GM08714 (cell line): ENCODE measurements around the gene CYTH3.
"Not testable (repeated sequence)": the region's sequence is repeated elsewhere in the genome, so short reads cannot be mapped to it uniquely, and the experiment has no call there.

Experiments
- H3K4me3 ChIP-seq: fragments of 200-500 bp; sonication (Bioruptor generic); 2 replicates; pipeline ENCODE4 v1.5.1; 2014; ENCODE audit warnings: mild to moderate bottlenecking, low read length, inconsistent platforms
- ZNF274 ChIP-seq: IDR thresholded peaks from 2 replicates; pipeline ENCODE4 v1.6.1; 2012; ENCODE audit warnings: mild to moderate bottlenecking, low read depth, low read length

CYTH3 gene

GRCh38 chr7:6161463-6162330, 110.7 kb downstream of the CYTH3 start:
- no peak overlapping the region; the same call in 1 of the 2 replicates for H3K4me3 ChIP-seq

DNA sequence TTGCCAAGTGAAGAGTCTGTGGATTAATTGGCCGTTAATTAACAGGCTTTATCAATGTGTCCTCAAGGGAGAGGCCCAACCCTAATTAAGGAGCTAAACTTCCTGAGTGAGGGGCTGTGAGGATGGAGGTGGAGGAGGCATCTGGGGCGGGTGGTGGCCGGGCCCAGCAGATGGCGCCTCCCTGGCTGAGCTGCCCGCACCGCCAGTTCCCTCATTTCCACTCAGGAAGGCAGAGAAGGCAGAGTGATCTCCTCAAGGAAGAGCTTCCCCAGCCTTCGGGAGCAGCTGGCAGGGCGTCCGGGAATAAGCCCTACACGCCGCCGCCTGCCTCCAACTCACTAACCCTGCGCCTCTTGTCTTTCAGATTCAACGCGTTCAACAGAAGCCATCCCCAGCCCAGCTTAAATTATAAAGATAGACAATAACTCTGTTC, 112.2 kb downstream of the CYTH3 start:
- H3K4me3 ChIP-seq, result no peak overlapping the region
- no peak for TF ChIP-seq ZNF274

More at GRCh38 chr7:6161463-6162330, 110.7 kb downstream of the CYTH3 start:
- TF ChIP-seq ZNF274, result no peak

DNA sequence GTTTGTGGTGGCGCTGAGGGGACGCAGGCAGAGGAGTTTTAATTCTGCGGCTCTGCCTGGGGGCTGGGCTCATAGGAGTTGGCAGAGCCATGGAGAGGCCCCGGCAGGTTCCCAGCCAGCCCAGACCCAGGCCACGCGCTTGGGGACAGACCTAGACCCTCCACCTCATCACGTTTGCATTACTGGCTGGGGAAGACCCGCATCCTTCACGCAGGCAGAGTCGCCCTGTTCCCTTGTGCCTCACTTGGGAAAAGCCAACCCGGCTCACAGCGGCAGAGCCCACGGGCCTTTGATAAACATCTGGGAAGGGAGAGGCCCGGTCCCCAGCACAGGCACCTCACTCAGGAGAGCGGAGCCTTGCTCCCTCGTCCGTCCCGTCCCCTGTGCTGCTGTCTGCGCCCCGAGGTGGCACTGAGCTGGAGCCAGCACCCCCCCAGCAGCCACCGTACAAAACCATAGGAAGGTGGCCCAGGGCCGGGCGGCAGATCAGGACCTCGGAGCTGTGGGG, 112.8 kb downstream of the CYTH3 start:
- TF ChIP-seq ZNF274, result no peak

DNA sequence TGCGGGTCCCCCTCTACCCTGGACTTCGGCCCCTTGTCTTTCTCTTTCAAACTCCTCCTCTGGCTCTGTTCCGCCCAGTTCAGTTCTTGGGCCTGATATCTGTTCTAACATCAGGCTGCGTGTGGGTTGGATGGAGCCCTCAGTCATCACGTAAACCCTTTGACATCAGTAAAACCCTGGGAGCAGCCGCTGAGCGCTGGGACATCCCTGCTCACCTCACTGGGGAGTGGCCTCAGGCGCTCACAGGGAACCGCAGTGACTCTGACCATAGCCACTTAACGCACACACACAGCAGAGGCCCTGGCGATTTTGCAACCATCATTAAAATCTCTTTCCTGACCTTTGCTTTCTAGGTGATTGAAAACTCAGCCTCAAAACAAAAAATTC, 113.3 kb downstream of the CYTH3 start:
- no peak overlapping the region for H3K4me3 ChIP-seq
- no peak for TF ChIP-seq ZNF274

More for the DNA sequence above, 112.8 kb downstream of the CYTH3 start:
- no peak overlapping the region for H3K4me3 ChIP-seq

DNA sequence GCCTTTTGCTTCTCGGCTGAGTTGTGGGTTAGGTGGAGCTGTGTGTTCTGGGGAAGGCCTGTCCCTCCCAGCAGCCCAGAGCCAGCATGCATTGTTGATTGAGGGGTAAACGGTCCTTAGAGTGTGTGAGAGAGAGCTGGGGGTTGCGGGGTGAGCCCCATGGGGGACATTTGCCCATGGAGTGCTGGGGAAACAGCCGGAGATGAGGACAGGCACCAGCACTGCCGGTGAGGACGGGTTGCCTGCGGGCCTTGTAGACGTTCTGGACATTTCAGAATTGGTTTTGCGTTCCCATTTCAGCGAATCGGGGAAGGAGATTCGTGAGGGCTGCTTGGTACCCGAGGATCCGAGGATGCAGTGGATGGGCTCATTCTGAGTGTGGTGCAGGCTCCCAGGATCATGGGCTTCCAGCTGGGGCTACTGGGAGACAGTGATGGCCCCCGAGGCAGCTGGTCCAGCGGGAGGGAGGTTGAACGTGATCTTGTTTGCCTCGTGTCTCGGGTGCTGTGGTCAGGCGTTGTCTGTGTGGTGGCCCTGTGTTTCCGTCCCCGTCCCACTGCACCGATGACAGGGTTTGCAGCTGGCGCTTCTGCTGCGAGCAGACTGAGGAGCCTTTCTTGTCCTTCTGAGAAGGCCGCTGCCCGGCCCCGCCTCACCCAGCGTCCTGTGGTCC, 113.9 kb downstream of the CYTH3 start:
- TF ChIP-seq ZNF274, result no peak
- H3K4me3 ChIP-seq, result no peak overlapping the region

DNA sequence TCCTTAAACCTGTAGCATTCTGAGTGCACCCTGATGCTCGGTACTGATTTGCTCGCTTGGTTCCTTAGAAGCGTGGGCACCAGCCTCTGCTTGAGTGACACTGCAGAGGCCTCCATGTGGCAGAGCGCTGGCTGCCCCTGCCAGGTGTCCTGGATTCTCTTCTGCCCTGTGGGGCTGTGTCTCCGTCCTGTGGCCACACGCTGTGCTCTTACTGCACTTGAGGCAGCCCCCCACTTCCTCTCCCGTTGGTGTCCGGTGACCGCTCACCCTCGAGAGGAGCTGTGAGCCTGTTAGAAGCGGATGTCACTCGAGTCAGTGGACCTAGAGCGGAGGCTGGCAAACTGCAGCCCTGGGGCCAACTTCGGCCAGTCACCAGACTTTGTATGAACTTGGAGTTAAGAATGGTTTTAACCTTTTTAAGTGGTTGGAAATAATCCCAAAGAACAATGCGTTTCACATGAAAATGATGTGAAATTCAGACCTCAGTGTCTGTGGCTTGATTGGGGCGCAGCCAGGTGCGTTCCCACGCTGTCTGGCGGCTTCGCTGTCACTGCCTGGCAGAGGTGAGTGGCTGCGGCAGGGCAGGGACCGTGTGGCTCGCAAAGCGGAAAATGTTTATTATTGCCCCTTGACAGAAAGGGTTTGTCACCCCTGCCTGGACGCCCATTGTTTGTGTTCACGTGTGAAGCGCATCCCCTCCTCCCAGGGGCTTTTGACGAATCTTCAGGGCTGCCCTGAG, 114.6 kb downstream of the CYTH3 start:
- no peak overlapping the region for H3K4me3 ChIP-seq
- no peak for TF ChIP-seq ZNF274

DNA sequence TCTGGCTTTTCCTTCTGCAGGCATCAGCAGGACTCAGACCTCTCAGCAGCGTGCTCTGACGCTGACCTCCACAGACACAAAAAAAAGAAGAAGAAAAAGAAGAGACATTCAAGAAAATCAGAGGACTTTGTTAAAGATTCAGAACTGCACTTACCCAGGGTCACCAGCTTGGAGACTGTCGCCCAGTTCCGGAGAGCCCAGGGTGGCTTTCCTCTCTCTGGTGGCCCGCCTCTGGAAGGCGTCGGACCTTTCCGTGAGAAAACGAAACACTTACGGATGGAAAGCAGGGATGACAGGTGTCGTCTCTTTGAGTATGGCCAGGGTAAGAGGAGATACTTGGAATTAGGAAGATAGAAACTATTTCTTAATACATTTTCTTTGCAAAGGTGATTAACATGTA, 115.7 kb downstream of the CYTH3 start:
- TF ChIP-seq ZNF274, result no peak
- H3K4me3 ChIP-seq, result no peak overlapping the region

GRCh38 chr7:6155596-6155995, 116.8 kb downstream of the CYTH3 start:
- no peak for TF ChIP-seq ZNF274
- no peak overlapping the region for H3K4me3 ChIP-seq

DNA sequence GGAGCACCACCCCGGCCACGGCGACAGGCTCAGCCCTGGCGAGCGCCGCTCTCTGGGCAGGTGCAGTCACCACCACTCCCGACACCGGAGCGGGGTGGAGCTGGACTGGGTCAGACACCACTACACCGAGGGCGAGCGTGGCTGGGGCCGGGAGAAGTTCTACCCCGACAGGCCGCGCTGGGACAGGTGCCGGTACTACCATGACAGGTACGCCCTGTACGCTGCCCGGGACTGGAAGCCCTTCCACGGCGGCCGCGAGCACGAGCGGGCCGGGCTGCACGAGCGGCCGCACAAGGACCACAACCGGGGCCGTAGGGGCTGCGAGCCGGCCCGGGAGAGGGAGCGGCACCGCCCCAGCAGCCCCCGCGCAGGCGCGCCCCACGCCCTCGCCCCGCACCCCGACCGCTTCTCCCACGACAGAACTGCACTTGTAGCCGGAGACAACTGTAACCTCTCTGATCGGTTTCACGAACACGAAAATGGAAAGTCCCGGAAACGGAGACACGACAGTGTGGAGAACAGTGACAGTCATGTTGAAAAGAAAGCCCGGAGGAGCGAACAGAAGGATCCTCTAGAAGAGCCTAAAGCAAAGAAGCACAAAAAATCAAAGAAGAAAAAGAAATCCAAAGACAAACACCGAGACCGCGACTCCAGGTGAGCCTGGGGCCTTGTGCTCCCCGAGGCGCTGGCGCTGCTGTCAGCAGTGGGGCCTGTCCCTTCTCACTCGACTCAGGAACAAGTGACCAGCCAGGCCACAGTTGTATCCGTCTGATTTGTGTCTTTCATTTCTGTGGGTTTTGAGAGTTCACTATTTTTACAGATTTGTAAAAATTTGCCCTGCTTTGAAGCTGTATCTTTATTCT, 117.7 kb downstream of the CYTH3 start:
- TF ChIP-seq ZNF274, result no peak
- H3K4me3 ChIP-seq, result no peak overlapping the region

DNA sequence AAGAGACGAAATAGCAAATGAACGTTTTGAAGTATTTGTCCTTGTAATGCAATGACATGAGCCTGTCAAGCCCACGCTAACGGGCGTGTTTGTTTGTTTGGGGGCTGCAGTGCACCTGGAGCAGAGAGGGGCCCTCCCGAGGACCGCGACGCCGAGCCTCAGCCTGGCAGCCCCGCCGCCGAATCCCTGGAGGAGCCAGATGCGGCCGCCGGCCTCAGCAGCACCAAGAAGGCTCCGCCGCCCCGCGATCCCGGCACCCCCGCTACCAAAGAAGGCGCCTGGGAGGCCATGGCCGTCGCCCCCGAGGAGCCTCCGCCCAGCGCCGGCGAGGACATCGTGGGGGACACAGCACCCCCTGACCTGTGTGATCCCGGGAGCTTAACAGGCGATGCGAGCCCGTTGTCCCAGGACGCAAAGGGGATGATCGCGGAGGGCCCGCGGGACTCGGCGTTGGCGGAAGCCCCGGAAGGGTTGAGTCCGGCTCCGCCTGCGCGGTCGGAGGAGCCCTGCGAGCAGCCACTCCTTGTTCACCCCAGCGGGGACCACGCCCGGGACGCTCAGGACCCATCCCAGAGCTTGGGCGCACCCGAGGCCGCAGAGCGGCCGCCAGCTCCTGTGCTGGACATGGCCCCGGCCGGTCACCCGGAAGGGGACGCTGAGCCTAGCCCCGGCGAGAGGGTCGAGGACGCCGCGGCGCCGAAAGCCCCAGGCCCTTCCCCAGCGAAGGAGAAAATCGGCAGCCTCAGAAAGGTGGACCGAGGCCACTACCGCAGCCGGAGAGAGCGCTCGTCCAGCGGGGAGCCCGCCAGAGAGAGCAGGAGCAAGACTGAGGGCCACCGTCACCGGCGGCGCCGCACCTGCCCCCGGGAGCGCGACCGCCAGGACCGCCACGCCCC, 118.5 kb downstream of the CYTH3 start:
- no peak overlapping the region for H3K4me3 ChIP-seq
- TF ChIP-seq ZNF274, result no peak

- H3K4me3 ChIP-seq, result no peak overlapping the region
- no peak for TF ChIP-seq ZNF274
Observed at GRCh38 chr7:6151994-6152735, 120.3 kb downstream of the CYTH3 start.

GRCh38 chr7:6151527-6151926, 120.9 kb downstream of the CYTH3 start:
- H3K4me3 ChIP-seq, result not testable (repeated sequence)
